GM23338 (cell line): ENCODE results near the gene KLK11. TPM values are rescaled to one million over a fixed set of nuclear protein-coding genes. Genes with fewer than 3 reads are reported as not detected.
A peak's percentile ranks its signal among the peaks of the same experiment; 100 is the strongest.

ENCODE experiments used
- ATAC-seq: fragments of 200-7000 bp; cut with Tn5 transposase; 3 replicates; pipeline ENCODE4 v1.9.1; 2020
- DNase-seq: peaks from one replicate; pipeline ENCODE4 v3.0.0-alpha.2; 2015; ENCODE audit warnings: low spot score
- H2AFZ ChIP-seq: fragments of 200-600 bp; sonication (generic); 2 replicates; pipeline ENCODE4 v1.8.0; 2016; ENCODE audit warnings: antibody characterized with exemption, mild to moderate bottlenecking, moderate library complexity
- H3F3A ChIP-seq: fragments of 200-600 bp; sonication (generic); replicated peaks from 2 replicates; pipeline ENCODE4 v1.8.0; 2017; ENCODE audit warnings: antibody characterized with exemption, mixed run types, low read depth
- H3K27ac ChIP-seq: fragments of 200-600 bp; sonication (generic); 2 replicates; pipeline ENCODE4 v1.6.1; 2016; ENCODE audit warnings: low read depth
- H3K27me3 ChIP-seq: fragments of 200-600 bp; sonication (generic); 2 replicates; pipeline ENCODE4 v1.8.0; 2016; ENCODE audit warnings: mild to moderate bottlenecking, mixed run types, moderate library complexity; ENCODE audit not compliant: insufficient read depth
- H3K36me3 ChIP-seq: fragments of 200-600 bp; sonication (generic); 2 replicates; pipeline ENCODE4 v1.8.0; 2016; ENCODE audit warnings: mild to moderate bottlenecking; ENCODE audit not compliant: insufficient read depth
- H3K4me1 ChIP-seq: fragments of 200-600 bp; sonication (generic); 2 replicates; pipeline ENCODE4 v1.8.0; 2016; ENCODE audit warnings: mild to moderate bottlenecking, moderate library complexity; ENCODE audit not compliant: insufficient read depth
- H3K4me2 ChIP-seq: fragments of 200-600 bp; sonication (generic); 2 replicates; pipeline ENCODE4 v1.7.1; 2017; ENCODE audit warnings: mixed run types
- H3K4me3 ChIP-seq: fragments of 200-600 bp; sonication (generic); 2 replicates; pipeline ENCODE4 v1.6.1; 2016; ENCODE audit warnings: mixed run types
- H3K79me2 ChIP-seq: fragments of 200-600 bp; sonication (generic); replicated peaks from 2 replicates; pipeline ENCODE4 v1.8.0; 2017; ENCODE audit warnings: mild to moderate bottlenecking; ENCODE audit not compliant: insufficient read depth
- H3K9me2 ChIP-seq: fragments of 200-600 bp; sonication (generic); 2 replicates; pipeline ENCODE4 v1.8.0; 2017; ENCODE audit not compliant: insufficient read depth
- H4K20me1 ChIP-seq: fragments of 200-600 bp; sonication (generic); replicated peaks from 2 replicates; pipeline ENCODE4 v1.8.0; 2017; ENCODE audit warnings: mild to moderate bottlenecking; ENCODE audit not compliant: insufficient read depth
- H3K27ac Mint-ChIP-seq: 2 replicates; pipeline ENCODE4 v1.8.0; 2020; ENCODE audit warnings: inconsistent platforms, mild to moderate bottlenecking, moderate library complexity, mixed read lengths
- H3K27me3 Mint-ChIP-seq: 3 replicates; pipeline ENCODE4 v1.8.0; 2022; ENCODE audit warnings: low read depth, mild to moderate bottlenecking, moderate library complexity, mixed read lengths, inconsistent platforms; ENCODE audit not compliant: insufficient read depth, poor library complexity
- H3K36me3 Mint-ChIP-seq: 3 replicates; pipeline ENCODE4 v1.8.0; 2021; ENCODE audit warnings: low read depth, mild to moderate bottlenecking, inconsistent platforms, moderate library complexity, mixed read lengths
- H3K4me1 Mint-ChIP-seq: 3 replicates; pipeline ENCODE4 v1.8.0; 2020; ENCODE audit warnings: mild to moderate bottlenecking, inconsistent platforms, mixed read lengths
- H3K4me3 Mint-ChIP-seq: 3 replicates; pipeline ENCODE4 v1.8.0; 2021; ENCODE audit warnings: moderate library complexity, mild to moderate bottlenecking, inconsistent platforms, mixed read lengths
- H3K9me3 Mint-ChIP-seq: 3 replicates; pipeline ENCODE4 v1.8.0; 2020; ENCODE audit warnings: moderate library complexity, mild to moderate bottlenecking, inconsistent platforms, mixed read lengths
- CREB1 ChIP-seq: fragments of 250-450 bp; sonication (Bioruptor Pico); IDR thresholded peaks from 2 replicates; pipeline ENCODE4 v1.5.0; 2020; ENCODE audit warnings: low read depth, mild to moderate bottlenecking, moderate library complexity
- EZH2 ChIP-seq: fragments of 200-600 bp; sonication (generic); IDR thresholded peaks from one replicate; pipeline ENCODE4 v1.8.0; 2017; ENCODE audit warnings: antibody characterized with exemption, mild to moderate bottlenecking, low read depth; ENCODE audit not compliant: unreplicated experiment
- EZH2phosphoT487 ChIP-seq: fragments of 200-600 bp; sonication (generic); IDR thresholded peaks from one replicate; pipeline ENCODE4 v1.8.1; 2018; ENCODE audit warnings: antibody characterized with exemption; ENCODE audit not compliant: unreplicated experiment
- NANOG ChIP-seq: IDR thresholded peaks from 2 replicates; pipeline ENCODE4 v1.6.1; 2016; ENCODE audit warnings: antibody characterized with exemption, borderline replicate concordance
- POLR2AphosphoS5 ChIP-seq: IDR thresholded peaks from 2 replicates; pipeline ENCODE4 v1.6.1; 2016; ENCODE audit warnings: antibody characterized with exemption, low read depth
- STAT1 ChIP-seq: IDR thresholded peaks from one replicate; pipeline ENCODE4 v1.6.1; 2016; ENCODE audit warnings: antibody characterized with exemption; ENCODE audit not compliant: unreplicated experiment
- ZNF114 ChIP-seq: fragments of 250-450 bp; sonication (Bioruptor Pico); IDR thresholded peaks from 2 replicates; pipeline ENCODE4 v1.5.0; 2020; ENCODE audit warnings: mild to moderate bottlenecking, moderate library complexity
- polyA plus RNA-seq: library from polyadenylated mRNA; unstranded; fragments of >200 nt; fragmentation: Nextera tagmentation; extraction: Ambion mirVana; gene quantifications from 2 replicates; pipeline ENCODE4 v1.2.1, GENCODE V29; 2016
- total RNA-seq: library from RNA; depleted of rRNA; stranded (reverse); fragments of >200 nt; shearing (Covaris generic); gene quantifications from 2 replicates; pipeline ENCODE4 v1.2.3, GENCODE V29; 2014
- TF ChIP-seq, protein P1 (sequence below): IDR thresholded peaks from 2 replicates; pipeline ENCODE4 v1.6.1; 2016; ENCODE audit warnings: antibody characterized with exemption
- TF ChIP-seq, protein P2 (sequence below): fragments of 250-450 bp; sonication (Bioruptor Pico); IDR thresholded peaks from 2 replicates; pipeline ENCODE4 v1.5.0; 2020; ENCODE audit warnings: mild to moderate bottlenecking, moderate library complexity
- TF ChIP-seq, protein P3 (sequence below), 2 experiments: fragments of 200-600 bp in 1 of 2; sonication (generic) in 1 of 2; conservative IDR thresholded peaks; 2 replicates each; pipeline versions ENCODE4 v1.5.1 to v1.6.1; 2016 to 2017; ENCODE audit warnings: antibody characterized with exemption in 2 of 2, low read depth in 2 of 2, mild to moderate bottlenecking in 2 of 2, moderate library complexity in 1 of 2

KLK11 gene
- total and polyA plus RNA-seq, 2 experiments from 2014 or later = not detected

DNA sequence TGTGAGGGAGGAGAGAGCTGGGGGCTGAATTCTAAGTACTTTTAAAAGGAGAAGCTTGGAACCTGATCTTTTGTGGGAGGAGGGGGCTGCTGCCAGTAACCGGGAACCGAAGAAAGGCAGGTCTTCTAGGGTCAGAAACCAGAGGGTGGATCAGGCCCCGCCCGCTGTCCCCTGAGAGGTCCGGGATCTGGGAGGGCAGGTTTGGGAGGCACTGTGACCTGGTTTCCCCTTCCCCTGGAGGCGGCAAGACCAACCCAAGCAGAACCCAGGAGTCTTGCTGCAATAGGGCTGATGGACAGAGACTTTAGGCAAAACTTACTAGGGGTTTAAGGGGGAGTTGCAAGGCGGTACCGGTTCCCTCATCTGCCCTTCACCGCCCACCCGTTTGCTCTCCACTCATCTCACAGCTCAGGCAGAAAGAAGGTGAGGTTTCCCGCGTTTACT is 24.3 kb downstream of the KLK11 start:
- H3K4me2 ChIP-seq = peak overlapping the region; percentile 72
- H3K9me2 ChIP-seq = no peaks in the 10 kb centered on the region
- TF ChIP-seq POLR2AphosphoS5 = no peak
- no peak for TF ChIP-seq EZH2
- no peak for TF ChIP-seq EZH2phosphoT487
- TF ChIP-seq, protein P1, sequence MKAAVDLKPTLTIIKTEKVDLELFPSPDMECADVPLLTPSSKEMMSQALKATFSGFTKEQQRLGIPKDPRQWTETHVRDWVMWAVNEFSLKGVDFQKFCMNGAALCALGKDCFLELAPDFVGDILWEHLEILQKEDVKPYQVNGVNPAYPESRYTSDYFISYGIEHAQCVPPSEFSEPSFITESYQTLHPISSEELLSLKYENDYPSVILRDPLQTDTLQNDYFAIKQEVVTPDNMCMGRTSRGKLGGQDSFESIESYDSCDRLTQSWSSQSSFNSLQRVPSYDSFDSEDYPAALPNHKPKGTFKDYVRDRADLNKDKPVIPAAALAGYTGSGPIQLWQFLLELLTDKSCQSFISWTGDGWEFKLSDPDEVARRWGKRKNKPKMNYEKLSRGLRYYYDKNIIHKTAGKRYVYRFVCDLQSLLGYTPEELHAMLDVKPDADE = no peak
- TF ChIP-seq STAT1 = no peak
- TF ChIP-seq CREB1 = no peak
- TF ChIP-seq, protein P2, sequence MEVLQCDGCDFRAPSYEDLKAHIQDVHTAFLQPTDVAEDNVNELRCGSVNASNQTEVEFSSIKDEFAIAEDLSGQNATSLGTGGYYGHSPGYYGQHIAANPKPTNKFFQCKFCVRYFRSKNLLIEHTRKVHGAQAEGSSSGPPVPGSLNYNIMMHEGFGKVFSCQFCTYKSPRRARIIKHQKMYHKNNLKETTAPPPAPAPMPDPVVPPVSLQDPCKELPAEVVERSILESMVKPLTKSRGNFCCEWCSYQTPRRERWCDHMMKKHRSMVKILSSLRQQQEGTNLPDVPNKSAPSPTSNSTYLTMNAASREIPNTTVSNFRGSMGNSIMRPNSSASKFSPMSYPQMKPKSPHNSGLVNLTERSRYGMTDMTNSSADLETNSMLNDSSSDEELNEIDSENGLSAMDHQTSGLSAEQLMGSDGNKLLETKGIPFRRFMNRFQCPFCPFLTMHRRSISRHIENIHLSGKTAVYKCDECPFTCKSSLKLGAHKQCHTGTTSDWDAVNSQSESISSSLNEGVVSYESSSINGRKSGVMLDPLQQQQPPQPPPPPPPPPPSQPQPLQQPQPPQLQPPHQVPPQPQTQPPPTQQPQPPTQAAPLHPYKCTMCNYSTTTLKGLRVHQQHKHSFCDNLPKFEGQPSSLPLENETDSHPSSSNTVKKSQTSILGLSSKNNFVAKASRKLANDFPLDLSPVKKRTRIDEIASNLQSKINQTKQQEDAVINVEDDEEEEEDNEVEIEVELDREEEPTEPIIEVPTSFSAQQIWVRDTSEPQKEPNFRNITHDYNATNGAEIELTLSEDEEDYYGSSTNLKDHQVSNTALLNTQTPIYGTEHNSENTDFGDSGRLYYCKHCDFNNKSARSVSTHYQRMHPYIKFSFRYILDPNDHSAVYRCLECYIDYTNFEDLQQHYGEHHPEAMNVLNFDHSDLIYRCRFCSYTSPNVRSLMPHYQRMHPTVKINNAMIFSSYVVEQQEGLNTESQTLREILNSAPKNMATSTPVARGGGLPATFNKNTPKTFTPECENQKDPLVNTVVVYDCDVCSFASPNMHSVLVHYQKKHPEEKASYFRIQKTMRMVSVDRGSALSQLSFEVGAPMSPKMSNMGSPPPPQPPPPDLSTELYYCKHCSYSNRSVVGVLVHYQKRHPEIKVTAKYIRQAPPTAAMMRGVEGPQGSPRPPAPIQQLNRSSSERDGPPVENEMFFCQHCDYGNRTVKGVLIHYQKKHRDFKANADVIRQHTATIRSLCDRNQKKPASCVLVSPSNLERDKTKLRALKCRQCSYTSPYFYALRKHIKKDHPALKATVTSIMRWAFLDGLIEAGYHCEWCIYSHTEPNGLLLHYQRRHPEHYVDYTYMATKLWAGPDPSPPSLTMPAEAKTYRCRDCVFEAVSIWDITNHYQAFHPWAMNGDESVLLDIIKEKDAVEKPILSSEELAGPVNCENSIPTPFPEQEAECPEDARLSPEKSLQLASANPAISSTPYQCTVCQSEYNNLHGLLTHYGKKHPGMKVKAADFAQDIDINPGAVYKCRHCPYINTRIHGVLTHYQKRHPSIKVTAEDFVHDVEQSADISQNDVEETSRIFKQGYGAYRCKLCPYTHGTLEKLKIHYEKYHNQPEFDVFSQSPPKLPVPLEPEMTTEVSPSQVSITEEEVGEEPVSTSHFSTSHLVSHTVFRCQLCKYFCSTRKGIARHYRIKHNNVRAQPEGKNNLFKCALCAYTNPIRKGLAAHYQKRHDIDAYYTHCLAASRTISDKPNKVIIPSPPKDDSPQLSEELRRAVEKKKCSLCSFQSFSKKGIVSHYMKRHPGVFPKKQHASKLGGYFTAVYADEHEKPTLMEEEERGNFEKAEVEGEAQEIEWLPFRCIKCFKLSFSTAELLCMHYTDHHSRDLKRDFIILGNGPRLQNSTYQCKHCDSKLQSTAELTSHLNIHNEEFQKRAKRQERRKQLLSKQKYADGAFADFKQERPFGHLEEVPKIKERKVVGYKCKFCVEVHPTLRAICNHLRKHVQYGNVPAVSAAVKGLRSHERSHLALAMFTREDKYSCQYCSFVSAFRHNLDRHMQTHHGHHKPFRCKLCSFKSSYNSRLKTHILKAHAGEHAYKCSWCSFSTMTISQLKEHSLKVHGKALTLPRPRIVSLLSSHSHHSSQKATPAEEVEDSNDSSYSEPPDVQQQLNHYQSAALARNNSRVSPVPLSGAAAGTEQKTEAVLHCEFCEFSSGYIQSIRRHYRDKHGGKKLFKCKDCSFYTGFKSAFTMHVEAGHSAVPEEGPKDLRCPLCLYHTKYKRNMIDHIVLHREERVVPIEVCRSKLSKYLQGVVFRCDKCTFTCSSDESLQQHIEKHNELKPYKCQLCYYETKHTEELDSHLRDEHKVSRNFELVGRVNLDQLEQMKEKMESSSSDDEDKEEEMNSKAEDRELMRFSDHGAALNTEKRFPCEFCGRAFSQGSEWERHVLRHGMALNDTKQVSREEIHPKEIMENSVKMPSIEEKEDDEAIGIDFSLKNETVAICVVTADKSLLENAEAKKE (CRISPR knock-in tag) = no peak
- no peak for TF ChIP-seq NANOG
- no peak for TF ChIP-seq ZNF114
- TF ChIP-seq, protein P3, sequence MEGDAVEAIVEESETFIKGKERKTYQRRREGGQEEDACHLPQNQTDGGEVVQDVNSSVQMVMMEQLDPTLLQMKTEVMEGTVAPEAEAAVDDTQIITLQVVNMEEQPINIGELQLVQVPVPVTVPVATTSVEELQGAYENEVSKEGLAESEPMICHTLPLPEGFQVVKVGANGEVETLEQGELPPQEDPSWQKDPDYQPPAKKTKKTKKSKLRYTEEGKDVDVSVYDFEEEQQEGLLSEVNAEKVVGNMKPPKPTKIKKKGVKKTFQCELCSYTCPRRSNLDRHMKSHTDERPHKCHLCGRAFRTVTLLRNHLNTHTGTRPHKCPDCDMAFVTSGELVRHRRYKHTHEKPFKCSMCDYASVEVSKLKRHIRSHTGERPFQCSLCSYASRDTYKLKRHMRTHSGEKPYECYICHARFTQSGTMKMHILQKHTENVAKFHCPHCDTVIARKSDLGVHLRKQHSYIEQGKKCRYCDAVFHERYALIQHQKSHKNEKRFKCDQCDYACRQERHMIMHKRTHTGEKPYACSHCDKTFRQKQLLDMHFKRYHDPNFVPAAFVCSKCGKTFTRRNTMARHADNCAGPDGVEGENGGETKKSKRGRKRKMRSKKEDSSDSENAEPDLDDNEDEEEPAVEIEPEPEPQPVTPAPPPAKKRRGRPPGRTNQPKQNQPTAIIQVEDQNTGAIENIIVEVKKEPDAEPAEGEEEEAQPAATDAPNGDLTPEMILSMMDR (conservative IDR thresholded peaks at IDR 0.05; ENCODE audit: low read depth in 2 of 2) = no peak
- H3K27ac ChIP-seq = no peak overlapping the region; the same call in 1 of the 2 replicates
- Mint-ChIP-seq H3K27me3 (peaks cover 29% of the 10 kb centered on the region), H3K27ac (no peak overlapping the region), H3K36me3 (no peaks in the 10 kb centered on the region), H3K9me3 (no peaks in the 10 kb centered on the region; the same call in 2 of the 3 replicates), H3K4me3 (no peak overlapping the region), H3K4me1 (peaks cover 19% of the 10 kb centered on the region)
- peaks cover 17% of the 10 kb centered on the region for H3K4me1 ChIP-seq
- no peaks in the 10 kb centered on the region for H4K20me1 ChIP-seq
- ATAC-seq (peak; percentile 42), DNase-seq (peak; percentile 52)
- peak overlapping the region; percentile 41 for H3K4me3 ChIP-seq
- no peaks in the 10 kb centered on the region for H3F3A ChIP-seq
- no peaks in the 10 kb centered on the region for H3K27me3 ChIP-seq
- H3K79me2 ChIP-seq = no peaks in the 10 kb centered on the region
- H3K36me3 ChIP-seq = no peaks in the 10 kb centered on the region
- H2AFZ ChIP-seq = no peak overlapping the region
